Gastroesophageal sphincter (tissue), 4 donors: ENCODE data around the gene LONP2. TPM values are rescaled to one million over a fixed set of nuclear protein-coding genes. Genes with fewer than 3 reads are reported as not detected.

ENCODE experiments used
- ATAC-seq: fragments of 150-250 bp; one replicate; pipeline ENCODE4 v1.9.1; 2016; ENCODE audit warnings: mild to moderate bottlenecking, moderate library complexity
- H3K27ac ChIP-seq, 4 donors: fragments of 200-600 bp; sonication (generic) in 3 of 4; 1 replicate in 3 of 4; 2 replicates in 1 of 4; pipeline ENCODE4 v1.5.1; 2016 to 2019
- H3K27me3 ChIP-seq: fragments of 200-600 bp; sonication (generic); one replicate; pipeline ENCODE4 v1.5.1; 2019
- H3K36me3 ChIP-seq, 2 donors: fragments of 200-600 bp; sonication (generic); one replicate each; pipeline ENCODE4 v1.5.1; 2019; ENCODE audit warnings: control low read depth in 1 of 2
- H3K4me1 ChIP-seq, 3 donors: fragments of 200-600 bp; sonication (generic); 1 replicate in 2 of 3; 2 replicates in 1 of 3; pipeline ENCODE4 v1.5.1; 2016 to 2019; ENCODE audit warnings: control low read depth in 2 of 3
- H3K4me3 ChIP-seq, 2 donors: fragments of 200-600 bp; sonication (generic); one replicate each; pipeline ENCODE4 v1.5.1; 2019; ENCODE audit warnings: mild to moderate bottlenecking in 1 of 2, moderate library complexity in 1 of 2
- H3K9me3 ChIP-seq, 3 donors: fragments of 200-600 bp; sonication (generic); one replicate each; pipeline ENCODE4 v1.5.1; 2017 to 2019; ENCODE audit warnings: control low read depth in 2 of 3
- CTCF ChIP-seq, 4 experiments: fragments of 200-600 bp in 2 of 4; fragments of 450-650 bp in 2 of 4; sonication (generic) in 1 of 4; IDR thresholded peaks; one replicate each; pipeline ENCODE4 v1.5.1; 2017 to 2019; ENCODE audit warnings: antibody characterized with exemption in 4 of 4, mild to moderate bottlenecking in 2 of 4, moderate library complexity in 2 of 4
- EP300 ChIP-seq: sonication (generic); formaldehyde crosslinking; IDR thresholded peaks from one replicate; pipeline ENCODE4 v1.6.1; 2017; ENCODE audit warnings: antibody characterized with exemption, mild to moderate bottlenecking
- POLR2A ChIP-seq, 2 donors: fragments of 450-650 bp; IDR thresholded peaks; one replicate each; pipeline ENCODE4 v1.6.1; 2017; ENCODE audit warnings: antibody characterized with exemption in 2 of 2, mild to moderate bottlenecking in 2 of 2, moderate library complexity in 1 of 2
- POLR2AphosphoS5 ChIP-seq: sonication (generic); formaldehyde crosslinking; IDR thresholded peaks from one replicate; pipeline ENCODE4 v1.6.1; 2017; ENCODE audit warnings: antibody characterized with exemption
- WGBS, 2 donors: methylation state at CpG; one replicate each; pipeline ENCODE4 v1.1.5; 2018; ENCODE audit warnings: low coverage in 1 of 2; 5-methylcytosine and 5-hydroxymethylcytosine counted together
- total RNA-seq, 4 donors: library from RNA; depleted of rRNA; stranded (reverse); fragments of >200 nt; gene quantifications; one replicate each; pipeline ENCODE4 v1.1.0, GENCODE V29; 2016

The LONP2 gene
- total RNA-seq, 4 donors from 2014 or later = 61.5 to 83.7 (median 72.3) TPM

GRCh38 chr16:48334325-48334724, 90.2 kb downstream of the LONP2 start:
- WGBS, 2 donors = 100% methylated on average over 3 of the region's 9 CpGs; no CpG with 5 or more reads in 1 of the 2 donors
- H3K4me3 ChIP-seq = no peak overlapping the region
- ATAC-seq = no peak
- no peaks in the 10 kb centered on the region for H3K9me3 ChIP-seq
- peaks cover 0 to 58% of the 10 kb centered on the region in 2 donors for H3K36me3 ChIP-seq
- H3K27me3 ChIP-seq = no peaks in the 10 kb centered on the region
- no peak overlapping the region for H3K27ac ChIP-seq
- TF ChIP-seq CTCF (IDR thresholded peaks at IDR 0.05) (no peak), POLR2AphosphoS5 (no peak), EP300 (no peak), POLR2A (IDR thresholded peaks at IDR 0.05) (no peak)
- H3K4me1 ChIP-seq = peaks cover 0 to 31% (median 0%) of the 10 kb centered on the region in 3 donors

- Histone ChIP-seq H3K4me1 (peaks cover 0 to 18% (median 0%) of the 10 kb centered on the region in 3 donors), H3K36me3 (peaks cover 0 to 66% of the 10 kb centered on the region in 2 donors), H3K4me3 (no peak overlapping the region), H3K27me3 (no peaks in the 10 kb centered on the region), H3K9me3 (no peaks in the 10 kb centered on the region), H3K27ac (peak overlapping the region in 2 of 4 donors; percentile 47 to 61)
- ATAC-seq = peak; percentile 39
- 69 to 73% methylated on average over 3 of the region's 3 CpGs for WGBS, 2 donors
- TF ChIP-seq POLR2AphosphoS5 = no peak
- TF ChIP-seq EP300 = no peak
- TF ChIP-seq POLR2A (IDR thresholded peaks at IDR 0.05) = no peak
- no peak for TF ChIP-seq CTCF (IDR thresholded peaks at IDR 0.05)
Observed at GRCh38 chr16:48335961-48336360, 91.9 kb downstream of the LONP2 start.

- H3K27ac ChIP-seq = no peak overlapping the region
- peaks cover 0 to 16% (median 0%) of the 10 kb centered on the region in 3 donors for H3K4me1 ChIP-seq
- H3K36me3 ChIP-seq = peaks cover 0 to 77% of the 10 kb centered on the region in 2 donors
- H3K4me3 ChIP-seq = no peak overlapping the region
- H3K9me3 ChIP-seq = no peaks in the 10 kb centered on the region
- ATAC-seq = no peak
- no peaks in the 10 kb centered on the region for H3K27me3 ChIP-seq
- TF ChIP-seq CTCF (IDR thresholded peaks at IDR 0.05) (no peak), POLR2A (IDR thresholded peaks at IDR 0.05) (no peak), EP300 (no peak), POLR2AphosphoS5 (no peak)
- 71 to 88% methylated on average over 1 of the region's 1 CpG for WGBS, 2 donors
Observed at GRCh38 chr16:48340054-48340453, 96.0 kb downstream of the LONP2 start.

- no peak for TF ChIP-seq POLR2A (IDR thresholded peaks at IDR 0.05)
- TF ChIP-seq POLR2AphosphoS5 = no peak
- no peak for TF ChIP-seq EP300
- TF ChIP-seq CTCF (IDR thresholded peaks at IDR 0.05) = no peak
- Histone ChIP-seq H3K4me3 (no peak overlapping the region), H3K4me1 (no peaks in the 10 kb centered on the region), H3K36me3 (peaks cover 0 to 59% of the 10 kb centered on the region in 2 donors), H3K9me3 (no peaks in the 10 kb centered on the region), H3K27ac (no peak overlapping the region), H3K27me3 (no peaks in the 10 kb centered on the region)
- ATAC-seq = no peak
- WGBS, 2 donors = 89% methylated on average over 1 of the region's 2 CpGs; no CpG with 5 or more reads in 1 of the 2 donors
Observed at GRCh38 chr16:48342591-48342990, 98.5 kb downstream of the LONP2 start.

- 70 to 92% methylated on average over 3 to 5 of the region's 20 CpGs for WGBS, 2 donors
- Histone ChIP-seq H3K9me3 (no peaks in the 10 kb centered on the region), H3K4me1 (no peaks in the 10 kb centered on the region), H3K27me3 (no peaks in the 10 kb centered on the region), H3K4me3 (no peak overlapping the region), H3K36me3 (peaks cover 0 to 67% of the 10 kb centered on the region in 2 donors), H3K27ac (no peak overlapping the region)
- TF ChIP-seq EP300 = no peak
- TF ChIP-seq POLR2AphosphoS5 = no peak
- no peak for ATAC-seq
Observed at GRCh38 chr16:48347191-48347865, 103.2 kb downstream of the LONP2 start.
